Urothelium cell line (cell line): ENCODE measurements around the gene FAM83C.

Experiments
- DNase-seq: peaks from one replicate; pipeline ENCODE4 v3.0.0; 2011; ENCODE audit warnings: low spot score, mixed read lengths
- FAIRE-seq: peaks from 2 replicates; lab custom pipeline; 2011; peaks lifted over from hg19 to GRCh38; lab: Jason Lieb, UNC

The FAM83C gene

DNA sequence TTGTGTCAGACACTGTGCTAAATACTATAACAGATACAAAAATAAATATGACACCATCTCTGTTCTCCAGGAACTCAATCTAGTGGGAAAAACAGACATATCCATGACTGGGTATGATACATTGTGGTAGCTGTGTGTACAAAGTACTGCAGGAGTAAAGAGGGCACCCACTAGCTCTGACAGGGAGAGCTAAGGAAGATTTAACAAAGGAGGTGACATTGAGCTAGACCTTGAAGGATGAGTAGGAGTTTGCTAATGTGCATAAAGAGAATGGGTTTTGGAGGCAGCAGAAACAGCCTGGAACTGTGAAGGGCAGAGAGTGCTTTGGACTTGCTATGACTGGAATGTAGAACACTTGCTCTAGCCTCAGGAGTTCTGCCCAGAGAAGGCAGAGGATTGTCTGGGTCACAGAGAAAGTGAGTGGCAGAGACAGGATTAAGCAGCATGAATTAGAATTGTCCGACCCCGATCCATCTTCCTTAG is 51.4 kb downstream of the FAM83C start:
- DNase-seq, result no peak
- FAIRE-seq, result no peak

GRCh38 chr20:35240083-35240810 is 52.0 kb downstream of the FAM83C start:
- no peak for FAIRE-seq
- DNase-seq, result no peak

GRCh38 chr20:35238735-35239134 is 53.5 kb downstream of the FAM83C start:
- FAIRE-seq, result no peak
- no peak for DNase-seq

GRCh38 chr20:35238170-35238569 is 54.1 kb downstream of the FAM83C start:
- FAIRE-seq, result no peak
- DNase-seq, result no peak

GRCh38 chr20:35237486-35237885 is 54.7 kb downstream of the FAM83C start:
- FAIRE-seq (no peak), DNase-seq (no peak)

DNA sequence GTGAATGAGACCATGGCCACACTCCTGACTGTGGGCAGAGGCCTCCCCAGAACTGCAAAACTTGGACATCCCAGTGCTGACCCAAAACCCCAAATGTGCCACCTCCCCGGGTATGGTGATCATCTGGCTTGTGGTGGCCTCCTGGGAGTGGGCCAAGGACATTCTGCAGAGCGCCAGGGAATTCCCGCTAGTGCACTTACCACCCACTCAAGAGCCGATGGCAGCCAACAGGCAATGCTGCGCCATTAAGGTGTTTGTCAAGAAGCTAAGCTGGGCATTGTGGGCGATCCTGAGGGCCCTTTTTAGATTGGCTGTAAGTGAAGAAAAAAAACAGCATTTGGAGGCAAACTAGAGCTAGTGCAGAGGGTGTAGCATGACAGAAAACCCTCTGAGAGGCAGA is 56.3 kb downstream of the FAM83C start:
- FAIRE-seq (no peak), DNase-seq (no peak)
